IMR-90 (cell line): ENCODE measurements around the gene RECQL5.

Source experiments
- BHLHE40 ChIP-seq: fragments of 150-350 bp; IDR thresholded peaks from 2 replicates; pipeline ENCODE4 v1.6.1; 2016; ENCODE audit warnings: mild to moderate bottlenecking, low read depth, low read length
- CEBPB ChIP-seq: IDR thresholded peaks from 2 replicates; pipeline ENCODE4 v1.6.1; 2012; ENCODE audit warnings: low read depth, low read length, improper control_type of control experiment
- CTCF ChIP-seq: conservative IDR thresholded peaks from 2 replicates; pipeline ENCODE4 v1.5.1; 2012; ENCODE audit warnings: mild to moderate bottlenecking, low read depth, low read length, improper control_type of control experiment
- FOS ChIP-seq: fragments of 150-350 bp; IDR thresholded peaks from 2 replicates; pipeline ENCODE4 v1.6.1; 2016; ENCODE audit warnings: low read depth, low read length
- MAFK ChIP-seq: IDR thresholded peaks from 2 replicates; pipeline ENCODE4 v1.6.1; 2012; ENCODE audit warnings: low read depth, low read length, improper control_type of control experiment
- MXI1 ChIP-seq: IDR thresholded peaks from 2 replicates; pipeline ENCODE4 v1.6.1; 2012; ENCODE audit warnings: low read depth, mild to moderate bottlenecking, low read length, moderate library complexity, borderline replicate concordance
- POLR2A ChIP-seq: IDR thresholded peaks from 2 replicates; pipeline ENCODE4 v1.6.1; 2012; ENCODE audit warnings: mild to moderate bottlenecking, low read depth, low read length
- RAD21 ChIP-seq: IDR thresholded peaks from 2 replicates; pipeline ENCODE4 v1.6.1; 2012; ENCODE audit warnings: low read length, improper control_type of control experiment
- RFX5 ChIP-seq: IDR thresholded peaks from 2 replicates; pipeline ENCODE4 v1.8.0; 2012; ENCODE audit warnings: low read depth, mild to moderate bottlenecking, low read length, moderate library complexity
- SMC3 ChIP-seq: fragments of 150-350 bp; IDR thresholded peaks from 2 replicates; pipeline ENCODE4 v1.6.1; 2016; ENCODE audit warnings: low read depth, mild to moderate bottlenecking, antibody characterized with exemption, low read length, moderate library complexity
- TF ChIP-seq, protein P1 (sequence below): fragments of 150-350 bp; IDR thresholded peaks from 2 replicates; pipeline ENCODE4 v1.6.1; 2016; ENCODE audit warnings: low read depth, mild to moderate bottlenecking, low read length, moderate library complexity, borderline replicate concordance
- TF ChIP-seq, protein P2 (sequence below): fragments of 150-350 bp; IDR thresholded peaks from 2 replicates; pipeline ENCODE4 v1.6.1; 2017; ENCODE audit warnings: mild to moderate bottlenecking, antibody characterized with exemption, low read length, low read depth

DNA sequence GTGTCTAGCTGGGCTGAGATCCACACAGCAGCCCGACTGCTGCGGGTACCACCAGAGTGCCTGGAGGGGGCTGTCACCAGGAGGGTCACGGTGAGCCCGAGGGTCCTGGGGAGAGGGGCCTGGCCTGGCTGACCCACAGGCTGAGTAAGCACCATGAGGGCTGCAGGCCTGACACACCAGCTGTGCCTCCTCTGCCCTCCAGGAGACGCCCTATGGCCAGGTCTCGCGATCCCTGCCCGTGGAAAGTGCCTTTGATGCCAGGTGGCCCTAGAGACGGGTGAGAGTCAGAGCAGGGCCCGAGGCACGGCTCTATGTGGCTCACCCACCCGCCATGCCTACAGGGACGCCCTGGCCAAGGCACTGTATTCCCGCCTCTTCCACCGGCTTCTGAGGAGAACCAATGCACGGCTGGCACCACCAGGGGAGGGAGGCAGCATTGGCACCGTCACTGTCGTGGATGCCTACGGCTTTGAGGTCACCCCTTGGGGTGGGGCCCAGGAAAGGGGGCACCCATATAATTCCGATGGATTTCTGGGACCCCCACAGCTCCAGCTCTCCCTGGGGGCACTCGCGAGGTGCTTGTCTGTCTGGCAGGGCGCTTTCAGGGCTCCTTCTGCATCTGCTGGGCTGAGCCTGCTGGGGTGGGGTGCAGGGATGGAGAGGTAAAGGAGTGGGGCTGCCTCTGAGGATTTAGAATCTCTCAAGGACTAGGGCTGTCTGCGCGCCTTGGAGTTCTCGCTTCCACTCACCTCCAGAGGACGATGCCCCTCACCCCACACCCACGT lies 72.3 kb downstream of the RECQL5 start:
- TF ChIP-seq CTCF (no peak), POLR2A (no peak), BHLHE40 (no peak), RFX5 (no peak), FOS (no peak), CEBPB (no peak), SMC3 (no peak), MXI1 (no peak), RAD21 (no peak), MAFK (no peak)
- TF ChIP-seq, protein P1, sequence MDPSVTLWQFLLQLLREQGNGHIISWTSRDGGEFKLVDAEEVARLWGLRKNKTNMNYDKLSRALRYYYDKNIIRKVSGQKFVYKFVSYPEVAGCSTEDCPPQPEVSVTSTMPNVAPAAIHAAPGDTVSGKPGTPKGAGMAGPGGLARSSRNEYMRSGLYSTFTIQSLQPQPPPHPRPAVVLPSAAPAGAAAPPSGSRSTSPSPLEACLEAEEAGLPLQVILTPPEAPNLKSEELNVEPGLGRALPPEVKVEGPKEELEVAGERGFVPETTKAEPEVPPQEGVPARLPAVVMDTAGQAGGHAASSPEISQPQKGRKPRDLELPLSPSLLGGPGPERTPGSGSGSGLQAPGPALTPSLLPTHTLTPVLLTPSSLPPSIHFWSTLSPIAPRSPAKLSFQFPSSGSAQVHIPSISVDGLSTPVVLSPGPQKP = no peak
- TF ChIP-seq, protein P2, sequence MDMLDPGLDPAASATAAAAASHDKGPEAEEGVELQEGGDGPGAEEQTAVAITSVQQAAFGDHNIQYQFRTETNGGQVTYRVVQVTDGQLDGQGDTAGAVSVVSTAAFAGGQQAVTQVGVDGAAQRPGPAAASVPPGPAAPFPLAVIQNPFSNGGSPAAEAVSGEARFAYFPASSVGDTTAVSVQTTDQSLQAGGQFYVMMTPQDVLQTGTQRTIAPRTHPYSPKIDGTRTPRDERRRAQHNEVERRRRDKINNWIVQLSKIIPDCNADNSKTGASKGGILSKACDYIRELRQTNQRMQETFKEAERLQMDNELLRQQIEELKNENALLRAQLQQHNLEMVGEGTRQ = no peak
